Measurements from ENCODE around the gene OR52I1.
A peak's percentile ranks its signal among the peaks of the same experiment; 100 is the strongest.

DNA sequence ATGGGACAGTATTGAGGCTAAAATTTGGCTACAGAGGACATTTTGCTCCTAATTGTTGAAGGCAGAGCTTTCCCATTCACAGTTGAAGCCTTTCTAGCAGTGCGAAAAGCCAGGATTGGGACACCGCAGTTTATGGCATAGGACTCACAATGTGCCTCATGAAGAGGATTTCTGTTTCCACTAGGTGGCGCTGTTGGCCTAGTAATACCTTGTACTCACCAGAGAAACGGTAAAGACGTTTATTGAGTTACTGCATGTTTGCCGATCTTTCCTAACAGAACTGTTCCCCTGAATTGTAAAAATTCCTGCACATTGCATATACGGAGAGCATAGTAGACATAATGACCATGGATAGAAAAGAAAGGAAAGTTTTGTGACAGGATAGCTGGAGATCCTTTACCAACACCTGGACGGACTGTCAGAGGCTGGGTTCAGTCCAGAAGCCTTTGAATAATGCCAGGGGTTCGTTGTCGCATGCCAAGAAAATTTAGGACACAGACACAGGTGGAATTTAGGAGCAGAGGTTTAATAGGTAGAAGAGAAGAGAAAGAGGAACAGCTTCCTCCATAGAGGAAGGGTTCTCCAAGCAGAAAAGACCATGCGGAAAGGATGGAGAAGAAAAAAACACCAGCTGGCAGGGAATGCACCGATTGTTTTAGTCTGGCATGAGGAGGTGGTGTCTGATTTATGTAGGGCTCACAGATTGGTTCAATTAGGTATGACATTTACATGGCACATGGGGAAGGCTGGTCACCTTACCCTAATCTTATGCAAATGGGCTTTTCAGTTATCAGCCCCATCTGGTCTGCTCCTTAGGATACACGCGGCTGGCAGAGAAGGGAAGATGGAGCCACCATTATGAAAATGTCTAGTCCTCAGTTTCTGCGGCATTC is 32.6 kb downstream of the OR52I1 start:
- TF ChIP-seq POLR2A (IDR thresholded peaks at IDR 0.05), result no peak
- TF ChIP-seq, protein P1, sequence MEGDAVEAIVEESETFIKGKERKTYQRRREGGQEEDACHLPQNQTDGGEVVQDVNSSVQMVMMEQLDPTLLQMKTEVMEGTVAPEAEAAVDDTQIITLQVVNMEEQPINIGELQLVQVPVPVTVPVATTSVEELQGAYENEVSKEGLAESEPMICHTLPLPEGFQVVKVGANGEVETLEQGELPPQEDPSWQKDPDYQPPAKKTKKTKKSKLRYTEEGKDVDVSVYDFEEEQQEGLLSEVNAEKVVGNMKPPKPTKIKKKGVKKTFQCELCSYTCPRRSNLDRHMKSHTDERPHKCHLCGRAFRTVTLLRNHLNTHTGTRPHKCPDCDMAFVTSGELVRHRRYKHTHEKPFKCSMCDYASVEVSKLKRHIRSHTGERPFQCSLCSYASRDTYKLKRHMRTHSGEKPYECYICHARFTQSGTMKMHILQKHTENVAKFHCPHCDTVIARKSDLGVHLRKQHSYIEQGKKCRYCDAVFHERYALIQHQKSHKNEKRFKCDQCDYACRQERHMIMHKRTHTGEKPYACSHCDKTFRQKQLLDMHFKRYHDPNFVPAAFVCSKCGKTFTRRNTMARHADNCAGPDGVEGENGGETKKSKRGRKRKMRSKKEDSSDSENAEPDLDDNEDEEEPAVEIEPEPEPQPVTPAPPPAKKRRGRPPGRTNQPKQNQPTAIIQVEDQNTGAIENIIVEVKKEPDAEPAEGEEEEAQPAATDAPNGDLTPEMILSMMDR (IDR thresholded peaks at IDR 0.05), result peak; percentile 8 to 30
- no peak for TF ChIP-seq POLR2AphosphoS5 (IDR thresholded peaks at IDR 0.05)
- TF ChIP-seq EP300 (IDR thresholded peaks at IDR 0.05), result no peak
